Activated CD4-positive, alpha-beta T cell treated with anti-CD3 and anti-CD28 coated beads for 36 hours (primary cell): ENCODE data around the gene SFSWAP. TPM values are rescaled to one million over a fixed set of nuclear protein-coding genes. Genes with fewer than 3 reads are reported as not detected.
A peak's percentile ranks its signal among the peaks of the same experiment; 100 is the strongest.
"Not testable (repeated sequence)": the region's sequence is repeated elsewhere in the genome, so short reads cannot be mapped to it uniquely, and the experiment has no call there.

Source experiments
- ATAC-seq: fragments of 200-7000 bp; cut with Tn5 transposase; one replicate; pipeline ENCODE4 v1.10.0; 2021; ENCODE audit warnings: mild to moderate bottlenecking, moderate library complexity
- CTCF ChIA-PET: fragments of 350-600 bp; sonication (Branson Sonifier 250); formaldehyde crosslinking; loops from one replicate; lab custom pipeline; 2021; ENCODE audit warnings: antibody characterized with exemption; lab: Charles Lee
- POLR2A ChIA-PET: fragments of 350-600 bp; sonication (Branson Sonifier 250); formaldehyde crosslinking; loops from one replicate; lab custom pipeline; 2021; ENCODE audit warnings: antibody characterized with exemption, inconsistent platforms; lab: Charles Lee
- DNase-seq: peaks from one replicate; pipeline ENCODE4 v3.0.0-alpha.2; 2020
- H3K27ac Mint-ChIP-seq: one replicate; pipeline ENCODE4 v1.8.0; 2021; ENCODE audit warnings: mixed read lengths
- H3K27me3 Mint-ChIP-seq: one replicate; pipeline ENCODE4 v1.8.0; 2021; ENCODE audit warnings: mixed read lengths
- H3K36me3 Mint-ChIP-seq: one replicate; pipeline ENCODE4 v1.8.0; 2021; ENCODE audit warnings: low read depth, mixed read lengths
- H3K4me1 Mint-ChIP-seq: one replicate; pipeline ENCODE4 v1.8.0; 2021; ENCODE audit warnings: mixed read lengths
- H3K4me3 Mint-ChIP-seq: one replicate; pipeline ENCODE4 v1.8.0; 2021; ENCODE audit warnings: mild to moderate bottlenecking, moderate library complexity, mixed read lengths
- H3K9me3 Mint-ChIP-seq: one replicate; pipeline ENCODE4 v1.8.0; 2021; ENCODE audit warnings: low read depth, mixed read lengths
- intact Hi-C, 2 experiments: fragments of 100-400 bp; cut with DNase I in 1 of 2; cut with micrococcal nuclease in 1 of 2; formaldehyde crosslinking; loops; one replicate each; pipeline versions ENCODE4 v1.14.2 to v1.15.1; 2022 to 2024; cut with DNase I, micrococcal nuclease
- total RNA-seq, 2 experiments: library from RNA; stranded (reverse); gene quantifications; one replicate each; pipeline ENCODE4 v1.2.3, GENCODE V29; 2021

The SFSWAP gene
- total RNA-seq, 2 experiments from 2014 or later = 47.9 to 73.1 TPM

- Mint-ChIP-seq H3K27me3 (no peaks in the 10 kb centered on the region), H3K36me3 (peaks cover 38% of the 10 kb centered on the region), H3K4me1 (no peaks in the 10 kb centered on the region), H3K4me3 (no peak overlapping the region), H3K9me3 (no peaks in the 10 kb centered on the region), H3K27ac (no peak overlapping the region)
- POLR2A ChIA-PET = no interaction called here
- no peak for ATAC-seq
- no peak for DNase-seq
- CTCF ChIA-PET = interaction anchor here (1.2 kb wide), 1 partner anchor 8 kb away, joined by 3 read pairs; no protein-coding TSS in a partner anchor
- intact Hi-C loops = no loop called here
These were observed 55.7 kb downstream of the SFSWAP start for GRCh38 chr12:131766382-131767107.

- intact Hi-C loops = no loop called here
- CTCF ChIA-PET = no interaction called here
- H3K27me3 Mint-ChIP-seq = no peaks in the 10 kb centered on the region
- peaks cover 27% of the 10 kb centered on the region for H3K4me1 Mint-ChIP-seq
- no peaks in the 10 kb centered on the region for H3K9me3 Mint-ChIP-seq
- ATAC-seq = no peak
- H3K36me3 Mint-ChIP-seq = peaks cover 41% of the 10 kb centered on the region
- no peak overlapping the region for H3K4me3 Mint-ChIP-seq
- DNase-seq = no peak
- no peak overlapping the region for H3K27ac Mint-ChIP-seq
- POLR2A ChIA-PET = no interaction called here
These were observed 59.2 kb downstream of the SFSWAP start for GRCh38 chr12:131770120-131770519.

- H3K4me1 Mint-ChIP-seq = peaks cover 36% of the 10 kb centered on the region
- POLR2A ChIA-PET = no interaction called here
- H3K36me3 Mint-ChIP-seq = peaks cover 39% of the 10 kb centered on the region
- no peaks in the 10 kb centered on the region for H3K9me3 Mint-ChIP-seq
- CTCF ChIA-PET = interaction anchor here (0.6 kb wide), 1 partner anchor 12 kb away, joined by 3 read pairs; no protein-coding TSS in a partner anchor
- no peak overlapping the region for H3K4me3 Mint-ChIP-seq
- intact Hi-C loops = no loop called here
- no peak overlapping the region for H3K27ac Mint-ChIP-seq
- no peak for ATAC-seq
- DNase-seq = no peak
- H3K27me3 Mint-ChIP-seq = no peaks in the 10 kb centered on the region
These were observed 61.1 kb downstream of the SFSWAP start for GRCh38 chr12:131771965-131772364.

GRCh38 chr12:131773582-131774221 lies 62.8 kb downstream of the SFSWAP start:
- Mint-ChIP-seq H3K9me3 (no peaks in the 10 kb centered on the region), H3K36me3 (peaks cover 43% of the 10 kb centered on the region), H3K4me3 (peak overlapping the region; percentile 6), H3K27me3 (no peaks in the 10 kb centered on the region), H3K4me1 (peaks cover 36% of the 10 kb centered on the region), H3K27ac (peak overlapping the region; percentile 79)
- intact Hi-C loops = no loop called here
- ChIA-PET POLR2A (interaction anchor here (1.0 kb wide), 1 partner anchor 9 kb away, joined by 4 read pairs; no protein-coding TSS in a partner anchor), CTCF (interaction anchor here (0.7 to 2.4 kb wide), 4 partner anchors 8 to 206 kb away, joined by 3 to 6 read pairs (median 4); no protein-coding TSS in a partner anchor)
- peak; percentile 56 for DNase-seq
- peak; percentile 59 for ATAC-seq

- Mint-ChIP-seq H3K4me1 (peaks cover 36% of the 10 kb centered on the region), H3K36me3 (peaks cover 46% of the 10 kb centered on the region), H3K27me3 (no peaks in the 10 kb centered on the region), H3K27ac (peak overlapping the region; percentile 79), H3K9me3 (no peaks in the 10 kb centered on the region), H3K4me3 (no peak overlapping the region)
- no peak for ATAC-seq
- DNase-seq = no peak
- ChIA-PET POLR2A (interaction anchor here (0.7 kb wide), 1 partner anchor 70 kb away, joined by 3 read pairs; no protein-coding TSS in a partner anchor), CTCF (interaction anchor here (1.0 to 2.4 kb wide), 3 partner anchors 9 to 19 kb away, joined by 3 to 6 read pairs (median 4); no protein-coding TSS in a partner anchor)
- intact Hi-C loops = no loop called here
These were observed 63.9 kb downstream of the SFSWAP start for GRCh38 chr12:131774576-131775391.

- H3K27ac Mint-ChIP-seq = peak overlapping the region; percentile 79
- H3K27me3 Mint-ChIP-seq = no peaks in the 10 kb centered on the region
- no peak for DNase-seq
- H3K4me1 Mint-ChIP-seq = peaks cover 36% of the 10 kb centered on the region
- peaks cover 48% of the 10 kb centered on the region for H3K36me3 Mint-ChIP-seq
- no peak overlapping the region for H3K4me3 Mint-ChIP-seq
- ChIA-PET POLR2A (interaction anchor here (0.6 to 0.7 kb wide), 4 partner anchors 10 to 671 kb away, joined by 3 read pairs; no protein-coding TSS in a partner anchor), CTCF (interaction anchor here (1.0 to 2.4 kb wide), 2 partner anchors 14 to 20 kb away, joined by 3 to 6 read pairs; no protein-coding TSS in a partner anchor)
- intact Hi-C loops = no loop called here
- no peak for ATAC-seq
- no peaks in the 10 kb centered on the region for H3K9me3 Mint-ChIP-seq
These were observed 64.7 kb downstream of the SFSWAP start for GRCh38 chr12:131775392-131776236.

- H3K4me3 Mint-ChIP-seq = no peak overlapping the region
- POLR2A ChIA-PET = interaction anchor here (0.6 kb wide), 2 partner anchors 11 to 230 kb away, joined by 3 read pairs; no protein-coding TSS in a partner anchor
- peaks cover 50% of the 10 kb centered on the region for H3K36me3 Mint-ChIP-seq
- peak overlapping the region; percentile 67 for H3K27ac Mint-ChIP-seq
- CTCF ChIA-PET = interaction anchor here (1.0 kb wide), 1 partner anchor 15 kb away, joined by 3 read pairs; no protein-coding TSS in a partner anchor
- H3K4me1 Mint-ChIP-seq = peaks cover 36% of the 10 kb centered on the region
- DNase-seq (peak; percentile 59), ATAC-seq (peak; percentile 84)
- intact Hi-C loops = no loop called here
- H3K27me3 Mint-ChIP-seq = no peaks in the 10 kb centered on the region
- no peaks in the 10 kb centered on the region for H3K9me3 Mint-ChIP-seq
These were observed 65.5 kb downstream of the SFSWAP start for GRCh38 chr12:131776237-131776889.

- H3K36me3 Mint-ChIP-seq = peaks cover 50% of the 10 kb centered on the region
- intact Hi-C loops, CTCF ChIA-PET, ATAC-seq, H3K27me3 Mint-ChIP-seq, H3K27ac Mint-ChIP-seq, H3K4me3 Mint-ChIP-seq, DNase-seq, H3K9me3 Mint-ChIP-seq, POLR2A ChIA-PET: not testable (repeated sequence)
- peaks cover 36% of the 10 kb centered on the region for H3K4me1 Mint-ChIP-seq
These were observed 66.4 kb downstream of the SFSWAP start for GRCh38 chr12:131777269-131777668.

- ATAC-seq (no peak), DNase-seq (no peak)
- intact Hi-C loops = no loop called here
- H3K27ac Mint-ChIP-seq = no peak overlapping the region
- H3K27me3 Mint-ChIP-seq = no peaks in the 10 kb centered on the region
- POLR2A ChIA-PET = no interaction called here
- peaks cover 24% of the 10 kb centered on the region for H3K4me1 Mint-ChIP-seq
- CTCF ChIA-PET = no interaction called here
- no peaks in the 10 kb centered on the region for H3K9me3 Mint-ChIP-seq
- no peak overlapping the region for H3K4me3 Mint-ChIP-seq
- peaks cover 40% of the 10 kb centered on the region for H3K36me3 Mint-ChIP-seq
These were observed 68.1 kb downstream of the SFSWAP start for GRCh38 chr12:131779027-131779426.

- Mint-ChIP-seq H3K4me3 (no peak overlapping the region), H3K36me3 (peaks cover 41% of the 10 kb centered on the region), H3K27me3 (no peaks in the 10 kb centered on the region), H3K9me3 (no peaks in the 10 kb centered on the region), H3K27ac (no peak overlapping the region), H3K4me1 (peaks cover 5% of the 10 kb centered on the region)
- POLR2A ChIA-PET = no interaction called here
- DNase-seq (no peak), ATAC-seq (no peak)
- intact Hi-C loops = no loop called here
- CTCF ChIA-PET = no interaction called here
These were observed 71.2 kb downstream of the SFSWAP start for GRCh38 chr12:131782061-131782460.
